ENCODE data around the gene CSRNP3. TPM values are rescaled to one million over a fixed set of nuclear protein-coding genes. Genes with fewer than 3 reads are reported as not detected.
"Not testable (repeated sequence)": the region's sequence is repeated elsewhere in the genome, so short reads cannot be mapped to it uniquely, and the experiment has no call there.

Gene CSRNP3
- total and polyA plus RNA-seq, 4 donors, result 0.20 to 5.4 (median 2.1) TPM

DNA sequence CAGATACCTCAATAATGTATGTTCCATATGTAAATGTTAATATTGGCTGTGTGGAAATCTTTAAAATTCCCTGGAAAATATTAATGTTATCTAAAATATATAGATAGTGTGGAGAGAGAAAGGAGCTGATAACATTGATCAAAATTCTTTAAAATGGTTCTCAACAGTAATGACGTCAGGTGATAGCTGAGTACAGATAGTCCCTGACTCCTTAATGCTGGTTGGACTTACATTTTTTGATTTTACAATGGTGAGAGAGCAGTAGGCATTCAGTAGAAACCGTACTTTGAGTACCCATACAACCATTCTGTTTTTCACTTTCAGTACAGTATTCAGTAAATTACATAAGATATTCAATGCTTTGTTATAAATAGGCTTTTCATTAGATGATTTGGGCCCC is 177.9 kb downstream of the CSRNP3 start:
- 89 to 93% methylated on average over 2 of the region's 2 CpGs for WGBS, 2 donors
- DNase-seq (no peak), ATAC-seq (ENCODE audit: low FRiP score) (no peak)
- H3K4me3 ChIP-seq (ENCODE audit: low read length in 2 of 2), result no peak overlapping the region
- no peaks in the 10 kb centered on the region for H3K36me3 ChIP-seq (ENCODE audit: control insufficient read depth in 1 of 2, insufficient read depth in 2 of 2, low read length in 1 of 2)
- no peaks in the 10 kb centered on the region for H3K4me1 ChIP-seq (ENCODE audit: control insufficient read depth in 1 of 2, insufficient read depth in 2 of 2, low read length in 2 of 2)
- intact Hi-C loops (cut with DNase I), result no loop called here
- H3K27ac ChIP-seq (ENCODE audit: low read depth in 1 of 2, low read length in 2 of 2), result no peak overlapping the region
- H3K27me3 ChIP-seq (ENCODE audit: control insufficient read depth in 1 of 2, insufficient read depth in 2 of 2, low read length in 1 of 2), result no peaks in the 10 kb centered on the region
- H3K9me3 ChIP-seq (ENCODE audit: control insufficient read depth, low read length), result no peaks in the 10 kb centered on the region

DNA sequence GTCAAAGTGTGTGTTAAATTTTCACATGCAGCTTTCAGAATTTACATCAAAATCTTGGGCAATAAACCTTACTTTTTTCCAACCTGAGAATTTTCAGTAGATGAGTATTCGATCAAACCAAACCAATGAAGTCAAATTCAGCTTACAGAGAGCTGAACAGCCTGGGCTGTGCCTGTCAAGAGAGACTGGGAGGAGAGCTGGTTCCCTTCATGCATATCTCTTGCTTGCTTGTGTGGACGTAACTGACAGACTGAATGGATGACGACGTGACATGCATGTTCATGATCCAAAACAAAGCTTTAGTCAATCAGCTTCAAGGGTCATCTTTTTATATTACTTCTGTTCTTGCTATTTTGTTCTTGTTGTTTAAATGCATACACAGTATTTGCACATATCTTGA is 179.3 kb downstream of the CSRNP3 start:
- DNase-seq, result no peak

DNA sequence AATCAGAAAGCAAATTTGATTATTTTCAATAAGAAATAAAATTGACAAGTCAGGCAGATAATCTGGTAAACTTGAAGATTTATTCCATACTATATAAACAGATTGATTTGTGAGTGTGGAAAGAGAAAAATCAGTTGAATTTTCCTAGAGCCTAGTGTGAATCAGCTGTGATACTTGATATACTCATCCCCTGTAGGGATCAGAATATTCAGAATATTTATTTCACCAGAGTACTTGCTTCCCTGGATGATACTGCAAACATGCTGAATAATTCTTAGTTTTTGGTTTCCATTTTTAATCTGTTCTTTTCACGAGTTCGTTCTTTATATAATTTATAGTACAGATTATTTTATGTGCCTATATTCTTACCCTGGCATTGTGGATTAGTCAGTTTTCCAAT is 181.7 kb downstream of the CSRNP3 start:
- Histone ChIP-seq H3K27ac (ENCODE audit: low read depth in 1 of 2, low read length in 2 of 2) (no peak overlapping the region), H3K4me1 (ENCODE audit: control insufficient read depth in 1 of 2, insufficient read depth in 2 of 2, low read length in 2 of 2) (no peaks in the 10 kb centered on the region), H3K9me3 (ENCODE audit: control insufficient read depth, low read length) (no peaks in the 10 kb centered on the region), H3K36me3 (ENCODE audit: control insufficient read depth in 1 of 2, insufficient read depth in 2 of 2, low read length in 1 of 2) (no peaks in the 10 kb centered on the region), H3K27me3 (ENCODE audit: control insufficient read depth in 1 of 2, insufficient read depth in 2 of 2, low read length in 1 of 2) (no peaks in the 10 kb centered on the region), H3K4me3 (ENCODE audit: low read length in 2 of 2) (no peak overlapping the region)
- WGBS, 2 donors, result 96% methylated on average over 2 of the region's 2 CpGs
- intact Hi-C loops (cut with DNase I), result no loop called here
- DNase-seq (no peak), ATAC-seq (ENCODE audit: low FRiP score) (no peak)

More for the DNA sequence above, 179.3 kb downstream of the CSRNP3 start:
- no peak overlapping the region for H3K27ac ChIP-seq (ENCODE audit: low read depth in 1 of 2, low read length in 2 of 2)
- H3K27me3 ChIP-seq (ENCODE audit: control insufficient read depth in 1 of 2, insufficient read depth in 2 of 2, low read length in 1 of 2), result no peaks in the 10 kb centered on the region
- intact Hi-C loops (cut with DNase I), result no loop called here
- H3K36me3 ChIP-seq (ENCODE audit: control insufficient read depth in 1 of 2, insufficient read depth in 2 of 2, low read length in 1 of 2), result no peaks in the 10 kb centered on the region
- 79% methylated on average over 4 of the region's 4 CpGs for WGBS, 2 donors
- no peaks in the 10 kb centered on the region for H3K4me1 ChIP-seq (ENCODE audit: control insufficient read depth in 1 of 2, insufficient read depth in 2 of 2, low read length in 2 of 2)
- no peaks in the 10 kb centered on the region for H3K9me3 ChIP-seq (ENCODE audit: control insufficient read depth, low read length)
- no peak overlapping the region for H3K4me3 ChIP-seq (ENCODE audit: low read length in 2 of 2)
- no peak for ATAC-seq (ENCODE audit: low FRiP score)

DNA sequence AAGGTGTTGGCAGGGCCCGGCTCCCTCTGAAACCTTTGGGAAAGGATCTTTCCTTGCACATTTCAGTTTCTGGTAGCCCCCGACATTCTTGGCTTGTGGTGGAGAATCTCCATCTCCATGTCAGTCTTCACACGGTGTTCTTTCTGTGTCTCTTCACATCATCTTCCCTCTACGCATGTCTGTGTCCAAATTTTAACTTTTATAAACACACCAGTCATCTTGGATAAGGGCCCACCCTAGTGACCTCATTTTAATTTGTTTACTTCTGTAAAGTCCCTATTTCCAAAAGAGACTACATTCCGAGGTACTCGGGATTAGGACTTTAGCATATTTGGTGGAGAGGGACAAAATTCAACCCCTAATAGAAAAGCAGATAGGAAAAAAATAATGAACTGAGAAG is 186.2 kb downstream of the CSRNP3 start:
- H3K9me3 ChIP-seq (ENCODE audit: control insufficient read depth, low read length), result no peaks in the 10 kb centered on the region
- DNase-seq (no peak), ATAC-seq (ENCODE audit: low FRiP score) (peak; percentile 16)
- intact Hi-C loops (cut with DNase I), result no loop called here
- H3K36me3 ChIP-seq (ENCODE audit: control insufficient read depth in 1 of 2, insufficient read depth in 2 of 2, low read length in 1 of 2), result peaks cover 0 to 2% of the 10 kb centered on the region in 2 donors
- no peaks in the 10 kb centered on the region for H3K4me1 ChIP-seq (ENCODE audit: control insufficient read depth in 1 of 2, insufficient read depth in 2 of 2, low read length in 2 of 2)
- no peak overlapping the region for H3K4me3 ChIP-seq (ENCODE audit: low read length in 2 of 2)
- WGBS, 2 donors, result 26 to 28% methylated on average over 6 of the region's 6 CpGs
- H3K27ac ChIP-seq (ENCODE audit: low read depth in 1 of 2, low read length in 2 of 2), result no peak overlapping the region
- no peaks in the 10 kb centered on the region for H3K27me3 ChIP-seq (ENCODE audit: control insufficient read depth in 1 of 2, insufficient read depth in 2 of 2, low read length in 1 of 2)

DNA sequence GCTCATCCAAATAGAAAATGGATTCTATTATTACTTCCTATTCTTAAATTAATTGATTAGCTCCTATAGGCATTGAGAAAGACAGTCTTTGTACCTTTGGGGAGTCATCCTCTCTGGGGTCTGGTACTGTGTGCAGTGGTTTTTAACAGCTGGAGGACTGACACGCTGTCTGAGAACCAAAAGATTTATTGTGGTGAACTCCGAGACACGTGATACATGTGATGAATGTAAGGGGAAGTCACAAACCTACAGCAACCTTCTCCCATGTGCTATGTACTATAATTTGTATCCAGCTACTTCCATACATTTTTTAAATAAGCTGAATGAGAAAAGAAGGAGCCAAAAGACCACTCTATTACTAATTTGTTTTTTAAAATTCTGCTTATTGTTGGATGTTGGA is 190.9 kb downstream of the CSRNP3 start:
- intact Hi-C loops (cut with DNase I), result no loop called here
- no peak for ATAC-seq (ENCODE audit: low FRiP score)
- Histone ChIP-seq H3K4me1 (ENCODE audit: control insufficient read depth in 1 of 2, insufficient read depth in 2 of 2, low read length in 2 of 2) (no peaks in the 10 kb centered on the region), H3K4me3 (ENCODE audit: low read length in 2 of 2) (no peak overlapping the region), H3K9me3 (ENCODE audit: control insufficient read depth, low read length) (no peaks in the 10 kb centered on the region), H3K27ac (ENCODE audit: low read depth in 1 of 2, low read length in 2 of 2) (no peak overlapping the region), H3K27me3 (ENCODE audit: control insufficient read depth in 1 of 2, insufficient read depth in 2 of 2, low read length in 1 of 2) (no peaks in the 10 kb centered on the region), H3K36me3 (ENCODE audit: control insufficient read depth in 1 of 2, insufficient read depth in 2 of 2, low read length in 1 of 2) (peaks cover 0 to 2% of the 10 kb centered on the region in 2 donors)
- no peak for DNase-seq
- WGBS, 2 donors, result 81 to 89% methylated on average over 3 of the region's 3 CpGs

DNA sequence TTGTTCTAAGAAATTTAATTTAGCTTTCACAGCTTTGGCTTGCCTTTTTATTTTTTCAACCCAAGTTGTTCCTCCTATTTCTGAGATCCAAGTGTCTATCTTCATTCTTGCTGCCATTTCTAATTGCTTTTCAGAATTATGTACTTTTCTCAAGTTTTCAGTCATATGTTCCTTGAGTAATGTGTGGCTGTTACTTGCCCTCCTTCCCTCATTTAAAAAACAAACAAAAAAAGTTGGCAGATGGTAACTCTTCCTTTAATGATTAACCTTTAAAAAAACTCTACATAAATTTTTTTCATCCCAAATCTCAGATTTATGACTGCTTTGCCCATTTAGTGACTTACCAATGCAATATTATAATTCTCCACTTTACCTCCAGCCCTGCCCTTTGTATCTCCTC is 193.2 kb downstream of the CSRNP3 start:
- Histone ChIP-seq H3K36me3 (ENCODE audit: control insufficient read depth in 1 of 2, insufficient read depth in 2 of 2, low read length in 1 of 2) (no peaks in the 10 kb centered on the region), H3K9me3 (ENCODE audit: control insufficient read depth, low read length) (no peaks in the 10 kb centered on the region), H3K4me3 (ENCODE audit: low read length in 2 of 2) (no peak overlapping the region), H3K27me3 (ENCODE audit: control insufficient read depth in 1 of 2, insufficient read depth in 2 of 2, low read length in 1 of 2) (no peaks in the 10 kb centered on the region), H3K4me1 (ENCODE audit: control insufficient read depth in 1 of 2, insufficient read depth in 2 of 2, low read length in 2 of 2) (no peaks in the 10 kb centered on the region), H3K27ac (ENCODE audit: low read depth in 1 of 2, low read length in 2 of 2) (no peak overlapping the region)
- ATAC-seq (ENCODE audit: low FRiP score), result no peak
- intact Hi-C loops (cut with DNase I), result no loop called here
- DNase-seq, result no peak

DNA sequence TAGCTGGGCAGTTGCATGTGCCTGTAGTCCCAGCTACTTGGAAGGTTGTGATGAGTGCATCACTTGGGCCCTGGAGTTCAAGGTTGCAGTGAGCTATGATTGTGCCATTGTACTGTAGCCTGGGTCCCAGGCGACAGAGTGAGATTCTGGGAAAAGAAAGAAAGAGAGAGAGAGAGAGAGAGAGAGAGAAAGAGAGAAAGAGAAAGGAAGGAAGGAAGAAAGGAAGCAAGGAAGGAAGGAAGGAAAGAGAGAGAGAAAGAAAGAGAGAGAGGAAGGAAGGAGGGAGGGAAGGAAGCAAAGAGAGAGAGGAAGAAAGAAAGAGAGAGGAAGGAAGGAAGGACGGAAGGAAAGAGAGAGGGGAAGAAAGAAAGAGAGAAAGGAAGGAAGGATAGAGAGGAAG is 196.1 kb downstream of the CSRNP3 start:
- WGBS, 2 donors, result 50 to 75% methylated on average over 2 of the region's 2 CpGs
- Histone ChIP-seq H3K4me3 (ENCODE audit: low read length in 2 of 2) (no peak overlapping the region), H3K36me3 (ENCODE audit: control insufficient read depth in 1 of 2, insufficient read depth in 2 of 2, low read length in 1 of 2) (no peaks in the 10 kb centered on the region)

DNA sequence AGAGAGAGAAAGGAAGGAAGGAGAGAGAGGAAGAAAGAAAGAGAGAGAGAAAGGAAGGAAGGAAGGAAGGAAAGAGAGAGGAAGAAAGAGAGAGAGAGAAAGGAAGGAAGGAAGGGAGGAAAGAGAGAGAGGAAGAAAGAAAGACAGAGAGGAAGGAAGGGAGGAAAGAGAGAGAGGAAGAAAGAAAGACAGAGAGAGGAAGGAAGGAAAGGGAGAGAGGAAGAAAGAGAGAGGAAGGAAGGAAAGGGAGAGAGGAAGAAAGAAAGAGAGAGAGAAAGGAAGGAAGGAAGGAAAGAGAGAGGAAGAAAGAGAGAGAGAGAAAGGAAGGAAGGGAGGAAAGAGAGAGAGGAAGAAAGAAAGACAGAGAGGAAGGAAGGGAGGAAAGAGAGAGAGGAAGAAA is 196.6 kb downstream of the CSRNP3 start:
- H3K36me3 ChIP-seq (ENCODE audit: control insufficient read depth in 1 of 2, insufficient read depth in 2 of 2, low read length in 1 of 2); DNase-seq; intact Hi-C loops (cut with DNase I); H3K27ac ChIP-seq (ENCODE audit: low read depth in 1 of 2, low read length in 2 of 2); ATAC-seq (ENCODE audit: low FRiP score); H3K4me3 ChIP-seq (ENCODE audit: low read length in 2 of 2); H3K9me3 ChIP-seq (ENCODE audit: control insufficient read depth, low read length); H3K4me1 ChIP-seq (ENCODE audit: control insufficient read depth in 1 of 2, insufficient read depth in 2 of 2, low read length in 2 of 2); H3K27me3 ChIP-seq (ENCODE audit: control insufficient read depth in 1 of 2, insufficient read depth in 2 of 2, low read length in 1 of 2): not testable (repeated sequence)

More for the DNA sequence above, 196.1 kb downstream of the CSRNP3 start:
- Histone ChIP-seq H3K4me1 (ENCODE audit: control insufficient read depth in 1 of 2, insufficient read depth in 2 of 2, low read length in 2 of 2) (no peaks in the 10 kb centered on the region), H3K9me3 (ENCODE audit: control insufficient read depth, low read length) (no peaks in the 10 kb centered on the region), H3K27ac (ENCODE audit: low read depth in 1 of 2, low read length in 2 of 2) (no peak overlapping the region), H3K27me3 (ENCODE audit: control insufficient read depth in 1 of 2, insufficient read depth in 2 of 2, low read length in 1 of 2) (no peaks in the 10 kb centered on the region)
- ATAC-seq (ENCODE audit: low FRiP score), result no peak
- DNase-seq, result no peak
- intact Hi-C loops (cut with DNase I), result no loop called here

DNA sequence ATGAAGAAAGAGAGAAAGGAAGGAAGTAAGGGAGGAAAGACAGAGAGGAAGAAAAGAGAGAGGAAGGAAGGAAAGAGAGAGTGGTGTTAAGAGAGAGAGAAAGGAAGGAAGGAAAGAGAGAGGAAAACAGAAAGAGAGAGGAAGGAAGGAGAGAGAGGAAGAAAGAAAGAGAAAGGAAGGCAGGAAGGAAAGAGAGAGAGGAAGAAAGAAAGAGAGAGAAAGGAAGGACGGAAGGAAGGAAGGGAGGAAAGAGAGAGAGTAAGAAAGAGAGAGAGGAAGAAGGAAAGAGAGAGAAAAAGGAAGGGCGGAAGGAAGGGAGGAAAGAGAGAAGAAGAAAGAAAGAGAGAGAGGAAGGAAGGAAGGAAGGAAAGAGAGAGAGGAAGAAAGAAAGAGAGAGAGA is 197.1 kb downstream of the CSRNP3 start:
- no peaks in the 10 kb centered on the region for H3K36me3 ChIP-seq (ENCODE audit: control insufficient read depth in 1 of 2, insufficient read depth in 2 of 2, low read length in 1 of 2)
- ATAC-seq (ENCODE audit: low FRiP score), result no peak
- H3K4me1 ChIP-seq (ENCODE audit: control insufficient read depth in 1 of 2, insufficient read depth in 2 of 2, low read length in 2 of 2), result no peaks in the 10 kb centered on the region
- no peak for DNase-seq
- H3K27ac ChIP-seq (ENCODE audit: low read depth in 1 of 2, low read length in 2 of 2), result no peak overlapping the region
- H3K4me3 ChIP-seq (ENCODE audit: low read length in 2 of 2), result no peak overlapping the region
- no peaks in the 10 kb centered on the region for H3K27me3 ChIP-seq (ENCODE audit: control insufficient read depth in 1 of 2, insufficient read depth in 2 of 2, low read length in 1 of 2)
- WGBS, 2 donors, result 95 to 100% methylated on average over 2 of the region's 2 CpGs
- H3K9me3 ChIP-seq (ENCODE audit: control insufficient read depth, low read length), result no peaks in the 10 kb centered on the region
- intact Hi-C loops (cut with DNase I), result no loop called here
